ENCODE results near the gene RAB11FIP3.

- TF ChIP-seq CTCF (IDR thresholded peaks at IDR 0.05; ENCODE audit: low read length) = no peak
- TF ChIP-seq EZH2 (optimal IDR thresholded peaks at IDR 0.05; ENCODE audit: low read depth, low read length) = no peak
- TF ChIP-seq EZH2phosphoT487 (IDR thresholded peaks at IDR 0.05; ENCODE audit: low read length) = no peak
Measured at GRCh38 chr16:531494-532125, 106.2 kb downstream of the RAB11FIP3 start.
